CD4-positive, alpha-beta T cell (primary cell): ENCODE data around the gene SLCO2A1. TPM values are rescaled to one million over a fixed set of nuclear protein-coding genes. Genes with fewer than 3 reads are reported as not detected.

Experiments
- ATAC-seq: fragments of 200-7000 bp; cut with Tn5 transposase; one replicate; pipeline ENCODE4 v1.10.0; 2022; ENCODE audit warnings: mild to moderate bottlenecking; ENCODE audit not compliant: poor library complexity
- CTCF ChIA-PET: fragments of 350-600 bp; sonication (Branson Sonifier 250); formaldehyde crosslinking; loops from one replicate; lab custom pipeline; 2021; ENCODE audit warnings: antibody characterized with exemption, inconsistent platforms; lab: Charles Lee
- POLR2A ChIA-PET: fragments of 350-600 bp; sonication (Branson Sonifier 250); formaldehyde crosslinking; loops from one replicate; lab custom pipeline; 2021; ENCODE audit warnings: antibody characterized with exemption, inconsistent platforms; lab: Charles Lee
- DNase-seq, 14 experiments: peaks; one replicate each; pipeline ENCODE4 v3.0.0-alpha.2; 2013 to 2020; ENCODE audit warnings: mixed read lengths in 2 of 14
- H3K27ac ChIP-seq, 2 donors: one replicate each; pipeline versions ENCODE4 v1.5.1 to v1.7.0; 2013; ENCODE audit warnings: low read length in 2 of 2, low read depth in 1 of 2, mild to moderate bottlenecking in 1 of 2
- H3K27me3 ChIP-seq, 2 experiments: 1 replicate in 1 of 2; 2 replicates in 1 of 2; pipeline versions ENCODE4 v1.6.1 to v1.7.0; 2013; ENCODE audit warnings: low read length in 2 of 2, control low read depth in 1 of 2, mild to moderate bottlenecking in 1 of 2, moderate library complexity in 1 of 2; ENCODE audit not compliant: insufficient read depth in 2 of 2, control insufficient read depth in 1 of 2
- H3K36me3 ChIP-seq: one replicate; pipeline ENCODE4 v1.6.1; 2013; ENCODE audit warnings: low read length, control low read depth; ENCODE audit not compliant: insufficient read depth
- H3K4me1 ChIP-seq: one replicate; pipeline ENCODE4 v1.6.1; 2013; ENCODE audit warnings: low read length, control low read depth; ENCODE audit not compliant: insufficient read depth
- H3K4me3 ChIP-seq: one replicate; pipeline ENCODE4 v1.5.1; 2013; ENCODE audit warnings: mild to moderate bottlenecking, low read length, moderate library complexity
- H3K9me3 ChIP-seq, 2 experiments: 1 replicate in 1 of 2; 2 replicates in 1 of 2; pipeline versions ENCODE4 v1.6.1 to v1.7.0; 2013; ENCODE audit warnings: low read length in 2 of 2, mild to moderate bottlenecking in 2 of 2, control low read depth in 1 of 2, moderate library complexity in 1 of 2; ENCODE audit not compliant: control insufficient read depth in 1 of 2, insufficient read depth in 1 of 2
- H3K27ac Mint-ChIP-seq: one replicate; pipeline ENCODE4 v1.8.0; 2020; ENCODE audit warnings: mixed read lengths
- H3K27me3 Mint-ChIP-seq: one replicate; pipeline ENCODE4 v1.8.0; 2021; ENCODE audit warnings: mixed read lengths
- H3K36me3 Mint-ChIP-seq: one replicate; pipeline ENCODE4 v1.8.0; 2021; ENCODE audit warnings: low read depth, mixed read lengths
- H3K4me1 Mint-ChIP-seq: one replicate; pipeline ENCODE4 v1.8.0; 2021; ENCODE audit warnings: low read depth, mixed read lengths
- H3K4me3 Mint-ChIP-seq: one replicate; pipeline ENCODE4 v1.8.0; 2020; ENCODE audit warnings: mild to moderate bottlenecking, mixed read lengths
- H3K9me3 Mint-ChIP-seq: one replicate; pipeline ENCODE4 v1.8.0; 2020; ENCODE audit warnings: mixed read lengths
- CTCF ChIP-seq: fragments of 200-600 bp; IDR thresholded peaks from one replicate; pipeline ENCODE4 v1.8.0; 2022; ENCODE audit warnings: antibody characterized with exemption, mild to moderate bottlenecking
- intact Hi-C, 2 experiments: fragments of 100-400 bp; cut with DNase I in 1 of 2; cut with micrococcal nuclease in 1 of 2; formaldehyde crosslinking; loops; one replicate each; pipeline versions ENCODE4 v1.15.1 to v1.9.0; 2023 to 2025; cut with DNase I, micrococcal nuclease
- total RNA-seq, 174 experiments: library from RNA in 2 of 174; stranded (reverse) in 2 of 174; gene quantifications; one replicate each; pipeline ENCODE4 v1.2.3 and lab custom pipeline; 2021 to 2026

SLCO2A1 gene
- total RNA-seq, 2 experiments from 2014 or later, result not detected

GRCh38 chr3:133980035-133980434 is 49.7 kb downstream of the SLCO2A1 start:
- H3K36me3 Mint-ChIP-seq, result no peaks in the 10 kb centered on the region

GRCh38 chr3:133979553-133979952 is 50.2 kb downstream of the SLCO2A1 start:
- H3K27ac Mint-ChIP-seq, result no peak overlapping the region
- intact Hi-C loops, result no loop called here
- H3K27ac ChIP-seq, result no peak overlapping the region
- H3K4me1 ChIP-seq, result no peaks in the 10 kb centered on the region
- CTCF ChIA-PET, result no interaction called here
- ATAC-seq (no peak), DNase-seq (no peak)
- no peak overlapping the region for H3K4me3 Mint-ChIP-seq
- POLR2A ChIA-PET, result no interaction called here
- no peaks in the 10 kb centered on the region for H3K36me3 Mint-ChIP-seq
- no peaks in the 10 kb centered on the region for H3K9me3 ChIP-seq
- H3K36me3 ChIP-seq, result no peaks in the 10 kb centered on the region
- no peaks in the 10 kb centered on the region for H3K4me1 Mint-ChIP-seq
- H3K4me3 ChIP-seq, result no peak overlapping the region
- H3K9me3 Mint-ChIP-seq, result no peaks in the 10 kb centered on the region
- H3K27me3 Mint-ChIP-seq, result no peaks in the 10 kb centered on the region
- H3K27me3 ChIP-seq, result no peaks in the 10 kb centered on the region
- no peak for TF ChIP-seq CTCF

More at GRCh38 chr3:133980035-133980434, 49.7 kb downstream of the SLCO2A1 start:
- ChIA-PET CTCF (no interaction called here), POLR2A (no interaction called here)
- intact Hi-C loops, result no loop called here
- H3K4me3 ChIP-seq, result no peak overlapping the region
- Mint-ChIP-seq H3K27ac (no peak overlapping the region), H3K27me3 (no peaks in the 10 kb centered on the region), H3K4me3 (no peak overlapping the region), H3K9me3 (no peaks in the 10 kb centered on the region), H3K4me1 (no peaks in the 10 kb centered on the region)
- no peaks in the 10 kb centered on the region for H3K4me1 ChIP-seq
- ATAC-seq (no peak), DNase-seq (no peak)
- no peak for TF ChIP-seq CTCF
- H3K27ac ChIP-seq, result no peak overlapping the region
- no peaks in the 10 kb centered on the region for H3K9me3 ChIP-seq
- H3K36me3 ChIP-seq, result no peaks in the 10 kb centered on the region
- no peaks in the 10 kb centered on the region for H3K27me3 ChIP-seq

DNA sequence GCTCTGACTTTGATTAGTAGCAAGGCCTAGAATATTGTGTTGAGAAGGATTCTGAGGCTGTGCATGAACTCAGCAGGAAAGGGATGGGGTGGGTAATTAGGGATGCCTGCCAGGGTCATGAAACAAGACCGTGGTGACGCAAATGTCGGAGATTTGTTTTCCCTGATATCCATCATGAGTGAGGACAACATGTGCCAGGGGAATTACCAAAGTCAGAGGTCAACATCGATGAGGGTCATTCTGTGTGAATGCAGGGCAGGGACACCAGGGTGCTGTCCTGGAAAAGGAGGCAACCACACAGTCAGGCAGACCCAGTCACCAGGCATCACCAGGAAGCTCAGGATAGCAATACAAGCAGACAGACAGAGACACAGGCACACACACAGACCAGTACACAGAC is 52.2 kb downstream of the SLCO2A1 start:
- Mint-ChIP-seq H3K27me3 (no peaks in the 10 kb centered on the region), H3K4me1 (no peaks in the 10 kb centered on the region), H3K36me3 (no peaks in the 10 kb centered on the region), H3K9me3 (no peaks in the 10 kb centered on the region), H3K27ac (no peak overlapping the region), H3K4me3 (no peak overlapping the region)
- CTCF ChIA-PET, result no interaction called here
- H3K4me1 ChIP-seq, result no peaks in the 10 kb centered on the region
- DNase-seq (no peak), ATAC-seq (no peak)
- H3K4me3 ChIP-seq, result no peak overlapping the region
- no peaks in the 10 kb centered on the region for H3K36me3 ChIP-seq
- no peaks in the 10 kb centered on the region for H3K27me3 ChIP-seq
- POLR2A ChIA-PET, result no interaction called here
- intact Hi-C loops, result no loop called here
- no peak for TF ChIP-seq CTCF
- no peaks in the 10 kb centered on the region for H3K9me3 ChIP-seq
- H3K27ac ChIP-seq, result no peak overlapping the region
